Effector memory CD4-positive, alpha-beta T cell (primary cell): ENCODE results near the gene DNM1.
"Not testable (repeated sequence)": the region's sequence is repeated elsewhere in the genome, so short reads cannot be mapped to it uniquely, and the experiment has no call there.

Experiments used
- DNase-seq, 3 donors: peaks; one replicate each; pipeline ENCODE4 v3.0.0-alpha.2; 2020
- H3K27ac ChIP-seq: 2 replicates; pipeline ENCODE4 v1.7.0; 2013; ENCODE audit warnings: mild to moderate bottlenecking, low read length, moderate library complexity; ENCODE audit not compliant: insufficient read depth, poor library complexity, severe bottlenecking
- H3K27me3 ChIP-seq: replicated peaks from 2 replicates; pipeline ENCODE4 v1.7.0; 2013; ENCODE audit warnings: mild to moderate bottlenecking, low read length; ENCODE audit not compliant: insufficient read depth, control insufficient read depth, poor library complexity, severe bottlenecking
- H3K36me3 ChIP-seq: 2 replicates; pipeline ENCODE4 v1.7.0; 2013; ENCODE audit warnings: mild to moderate bottlenecking, low read length, moderate library complexity; ENCODE audit not compliant: control insufficient read depth, insufficient read depth
- H3K4me1 ChIP-seq: 2 replicates; pipeline ENCODE4 v1.7.0; 2013; ENCODE audit warnings: low read length, mild to moderate bottlenecking; ENCODE audit not compliant: control insufficient read depth, insufficient read depth, poor library complexity, severe bottlenecking
- H3K4me3 ChIP-seq: 2 replicates; pipeline ENCODE4 v1.7.0; 2013; ENCODE audit warnings: low read length, low read depth, mild to moderate bottlenecking; ENCODE audit not compliant: insufficient read depth, poor library complexity, severe bottlenecking
- H3K9me3 ChIP-seq: 2 replicates; pipeline ENCODE4 v1.7.0; 2013; ENCODE audit warnings: mild to moderate bottlenecking, low read length, moderate library complexity; ENCODE audit not compliant: control insufficient read depth

Gene DNM1

GRCh38 chr9:128175726-128176125, 27.5 kb upstream of the DNM1 start:
- Histone ChIP-seq H3K9me3 (no peaks in the 10 kb centered on the region), H3K27me3 (no peaks in the 10 kb centered on the region), H3K4me1 (no peaks in the 10 kb centered on the region), H3K27ac (no peak overlapping the region), H3K4me3 (no peak overlapping the region), H3K36me3 (peaks cover 54% of the 10 kb centered on the region)
- no peak for DNase-seq

GRCh38 chr9:128178806-128179431, 24.3 kb upstream of the DNM1 start:
- peaks cover 70% of the 10 kb centered on the region for H3K36me3 ChIP-seq

GRCh38 chr9:128180001-128180400, 23.2 kb upstream of the DNM1 start:
- no peaks in the 10 kb centered on the region for H3K4me1 ChIP-seq
- no peaks in the 10 kb centered on the region for H3K27me3 ChIP-seq
- no peak for DNase-seq
- H3K9me3 ChIP-seq, result no peaks in the 10 kb centered on the region
- H3K27ac ChIP-seq, result no peak overlapping the region
- H3K4me3 ChIP-seq, result no peak overlapping the region
- peaks cover 76% of the 10 kb centered on the region for H3K36me3 ChIP-seq

More at GRCh38 chr9:128178806-128179431, 24.3 kb upstream of the DNM1 start:
- no peak overlapping the region for H3K27ac ChIP-seq
- no peak overlapping the region for H3K4me3 ChIP-seq
- H3K27me3 ChIP-seq, result no peaks in the 10 kb centered on the region
- no peaks in the 10 kb centered on the region for H3K4me1 ChIP-seq
- no peak for DNase-seq
- no peaks in the 10 kb centered on the region for H3K9me3 ChIP-seq

GRCh38 chr9:128180447-128180846, 22.7 kb upstream of the DNM1 start:
- Histone ChIP-seq H3K4me1 (no peaks in the 10 kb centered on the region), H3K9me3 (no peaks in the 10 kb centered on the region), H3K27me3 (no peaks in the 10 kb centered on the region), H3K27ac (no peak overlapping the region), H3K4me3 (no peak overlapping the region), H3K36me3 (peaks cover 72% of the 10 kb centered on the region)
- DNase-seq, result no peak

- H3K4me1 ChIP-seq, DNase-seq, H3K9me3 ChIP-seq, H3K27ac ChIP-seq, H3K27me3 ChIP-seq, H3K4me3 ChIP-seq: not testable (repeated sequence)
- peaks cover 66% of the 10 kb centered on the region for H3K36me3 ChIP-seq
These were observed 21.7 kb upstream of the DNM1 start for GRCh38 chr9:128181480-128181879.

- H3K4me1 ChIP-seq, result no peaks in the 10 kb centered on the region
- no peaks in the 10 kb centered on the region for H3K27me3 ChIP-seq
- H3K9me3 ChIP-seq, result no peaks in the 10 kb centered on the region
- no peak overlapping the region for H3K4me3 ChIP-seq
- no peak overlapping the region for H3K27ac ChIP-seq
- peaks cover 57% of the 10 kb centered on the region for H3K36me3 ChIP-seq
- DNase-seq, result no peak
These were observed 20.1 kb upstream of the DNM1 start for GRCh38 chr9:128182893-128183588.

- Histone ChIP-seq H3K4me1 (peaks cover 13% of the 10 kb centered on the region), H3K36me3 (peaks cover 31% of the 10 kb centered on the region), H3K27ac (no peak overlapping the region), H3K27me3 (no peaks in the 10 kb centered on the region), H3K4me3 (no peak overlapping the region), H3K9me3 (no peaks in the 10 kb centered on the region)
- no peak for DNase-seq
These were observed 16.9 kb upstream of the DNM1 start for GRCh38 chr9:128185979-128186965.

- no peaks in the 10 kb centered on the region for H3K27me3 ChIP-seq
- no peak for DNase-seq
- H3K4me1 ChIP-seq, result peaks cover 19% of the 10 kb centered on the region
- H3K9me3 ChIP-seq, result no peaks in the 10 kb centered on the region
- peaks cover 30% of the 10 kb centered on the region for H3K36me3 ChIP-seq
- no peak overlapping the region for H3K27ac ChIP-seq
- H3K4me3 ChIP-seq, result no peak overlapping the region
These were observed 15.8 kb upstream of the DNM1 start for GRCh38 chr9:128187361-128187760.

- Histone ChIP-seq H3K27ac (no peak overlapping the region), H3K9me3 (no peaks in the 10 kb centered on the region), H3K27me3 (no peaks in the 10 kb centered on the region), H3K4me1 (peaks cover 19% of the 10 kb centered on the region), H3K4me3 (no peak overlapping the region), H3K36me3 (peaks cover 22% of the 10 kb centered on the region)
- no peak for DNase-seq
These were observed 15.0 kb upstream of the DNM1 start for GRCh38 chr9:128188209-128188608.
